GM18498 (cell line): ENCODE data around the gene PRKD3.

Source experiments
- ATAC-seq: cut with Tn5 transposase; IDR thresholded peaks from one replicate; pipeline ENCODE4 v1.9.1; 2021; ENCODE audit warnings: mild to moderate bottlenecking, moderate library complexity; ENCODE audit not compliant: unreplicated experiment

PRKD3 gene

GRCh38 chr2:37324786-37325624 is at the start of gene PRKD3:
Gene PRKD3 (minus strand): TSS chr2:37324833. CDS start chr2:37316524, 8,309 bp downstream.
- ATAC-seq, result peak; percentile 80

- no peak for ATAC-seq
These were observed 47.4 kb upstream of the PRKD3 start for GRCh38 chr2:37372000-37372399.

GRCh38 chr2:37370666-37371065 is 46.0 kb upstream of the PRKD3 start:
- ATAC-seq, result no peak

GRCh38 chr2:37367984-37368383 is 43.4 kb upstream of the PRKD3 start:
- no peak for ATAC-seq

GRCh38 chr2:37367310-37367709 is 42.7 kb upstream of the PRKD3 start:
- ATAC-seq, result no peak

- no peak for ATAC-seq
These were observed 42.1 kb upstream of the PRKD3 start for GRCh38 chr2:37366773-37367172.

- ATAC-seq, result peak; percentile 68
These were observed 41.0 kb upstream of the PRKD3 start for GRCh38 chr2:37365669-37366068.

- ATAC-seq, result no peak
These were observed 39.7 kb upstream of the PRKD3 start for GRCh38 chr2:37364351-37364750.

- no peak for ATAC-seq
These were observed 37.5 kb upstream of the PRKD3 start for GRCh38 chr2:37361994-37362698.

GRCh38 chr2:37361216-37361815 is 36.7 kb upstream of the PRKD3 start:
- no peak for ATAC-seq

- no peak for ATAC-seq
These were observed 33.8 kb upstream of the PRKD3 start for GRCh38 chr2:37358466-37358865.

GRCh38 chr2:37357530-37357929 is 32.9 kb upstream of the PRKD3 start:
- ATAC-seq, result no peak

GRCh38 chr2:37357069-37357468 is 32.4 kb upstream of the PRKD3 start:
- no peak for ATAC-seq

GRCh38 chr2:37356299-37356698 is 31.7 kb upstream of the PRKD3 start:
- ATAC-seq, result no peak

GRCh38 chr2:37355735-37356134 is 31.1 kb upstream of the PRKD3 start:
- no peak for ATAC-seq

GRCh38 chr2:37354531-37354930 is 29.9 kb upstream of the PRKD3 start:
- ATAC-seq, result no peak

GRCh38 chr2:37350034-37350433 is 25.4 kb upstream of the PRKD3 start:
- peak; percentile 62 for ATAC-seq

GRCh38 chr2:37349231-37349860 is 24.7 kb upstream of the PRKD3 start:
- ATAC-seq, result peak; percentile 24

- ATAC-seq, result no peak
These were observed 23.5 kb upstream of the PRKD3 start for GRCh38 chr2:37348155-37348554.

- ATAC-seq, result peak; percentile 64
These were observed 20.1 kb upstream of the PRKD3 start, which contains the start of gene QPCT for GRCh38 chr2:37344453-37345361. Gene QPCT (plus strand): TSS chr2:37344630. CDS start chr2:37344732, 102 bp downstream.
